ENCODE data around the gene CD300A.

Gene CD300A

DNA sequence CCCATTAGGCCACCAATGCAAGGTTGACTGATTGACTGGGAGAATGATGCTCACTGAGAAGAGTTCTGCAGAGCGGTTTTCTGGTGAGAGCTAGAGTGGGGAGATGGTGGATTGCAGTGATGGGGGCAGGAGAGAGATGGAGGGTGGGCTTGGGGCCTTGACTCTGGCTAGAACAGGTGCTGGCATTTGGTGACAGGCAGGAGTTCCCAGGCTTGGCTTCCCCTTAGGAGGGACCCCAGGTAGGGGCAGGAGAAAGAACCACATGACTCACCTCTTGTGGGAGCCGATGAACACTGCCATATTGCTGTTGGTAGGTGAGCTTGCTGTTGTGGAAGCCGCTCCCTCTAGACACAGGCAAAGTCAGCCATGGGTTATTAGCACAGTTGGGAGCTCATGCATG, 56.9 kb downstream of the CD300A start:
- no peak for DNase-seq

DNA sequence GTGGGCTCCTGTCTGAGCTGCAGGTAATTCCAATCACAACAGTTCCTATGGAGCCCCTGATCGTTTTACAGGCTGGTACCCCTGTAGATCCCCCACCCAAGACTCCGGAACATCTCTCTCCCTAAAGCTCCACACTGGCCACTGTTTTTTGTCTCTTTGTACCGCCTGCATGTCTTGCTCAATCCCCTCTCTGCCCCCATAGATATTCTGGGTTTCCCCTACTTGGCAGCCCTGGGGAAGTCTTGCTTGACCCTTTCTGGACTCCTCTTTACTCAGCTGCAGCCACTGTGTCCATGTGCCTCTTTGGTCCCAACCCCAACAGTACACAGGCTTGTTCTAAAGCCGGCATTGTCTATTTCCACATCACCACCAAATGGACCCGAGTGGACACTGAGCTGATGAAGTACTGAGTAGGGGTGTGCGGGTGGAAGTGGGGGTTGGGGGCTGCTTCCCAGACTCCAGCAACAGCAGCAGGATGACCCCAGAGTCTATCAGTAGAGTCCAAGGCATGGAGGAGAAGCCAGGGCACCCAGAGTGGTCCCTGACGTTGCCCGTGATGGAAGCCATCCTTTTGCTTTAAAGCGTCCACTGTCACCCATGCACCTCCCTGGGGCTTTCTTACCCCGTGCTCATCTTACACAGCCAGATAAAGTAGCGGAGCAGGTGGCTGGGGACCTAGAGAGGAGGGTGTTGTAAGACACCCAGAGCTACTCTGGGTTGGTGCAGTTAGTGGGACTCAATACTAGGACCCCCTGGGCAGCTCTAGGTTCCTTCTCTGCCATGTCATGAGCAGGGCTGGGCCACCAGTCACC, 58.4 kb downstream of the CD300A start:
- DNase-seq: no peak

DNA sequence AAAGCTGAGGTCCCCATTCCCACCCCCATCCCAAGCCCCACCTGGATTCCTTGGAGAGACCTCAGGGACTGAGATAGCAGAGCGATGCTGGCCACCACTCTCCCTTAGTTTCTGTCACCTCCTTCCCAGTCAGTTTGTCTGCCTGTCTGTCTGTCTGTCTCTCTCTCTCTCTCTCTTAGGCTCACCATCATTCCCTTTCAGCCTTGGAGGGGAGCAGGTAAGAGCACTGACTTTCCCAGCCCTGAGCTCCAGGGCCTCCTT, 59.0 kb downstream of the CD300A start:
- DNase-seq: no peak

DNA sequence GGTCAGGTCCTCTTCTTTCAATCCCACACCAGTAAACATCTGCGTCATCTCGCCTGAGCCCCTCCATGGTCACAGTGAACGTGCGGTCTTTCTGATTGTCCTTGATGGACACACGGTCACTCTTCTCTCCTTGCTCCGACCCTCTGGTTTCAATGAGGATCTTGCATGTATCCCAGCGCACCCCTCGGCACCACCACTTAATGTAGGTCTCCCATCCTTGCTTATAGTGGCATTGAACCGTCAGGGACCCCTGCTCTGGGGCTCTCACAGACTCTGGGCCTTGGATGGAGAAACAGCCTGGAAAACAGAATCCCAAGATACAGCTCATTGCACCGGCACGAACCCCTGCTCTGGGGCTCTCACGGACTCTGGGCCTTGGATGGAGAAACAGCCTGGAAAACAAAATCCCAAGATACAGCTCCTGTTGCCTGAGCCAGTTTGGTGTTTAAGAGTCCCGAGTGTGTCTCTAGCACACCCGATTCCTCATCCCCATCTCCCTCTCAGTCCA, 59.4 kb downstream of the CD300A start:
- no peak for DNase-seq

- DNase-seq: no peak
Observed at GRCh38 chr17:74526681-74527080, 60.2 kb downstream of the CD300A start.

GRCh38 chr17:74527081-74527480, 60.6 kb downstream of the CD300A start:
- DNase-seq: no peak

DNA sequence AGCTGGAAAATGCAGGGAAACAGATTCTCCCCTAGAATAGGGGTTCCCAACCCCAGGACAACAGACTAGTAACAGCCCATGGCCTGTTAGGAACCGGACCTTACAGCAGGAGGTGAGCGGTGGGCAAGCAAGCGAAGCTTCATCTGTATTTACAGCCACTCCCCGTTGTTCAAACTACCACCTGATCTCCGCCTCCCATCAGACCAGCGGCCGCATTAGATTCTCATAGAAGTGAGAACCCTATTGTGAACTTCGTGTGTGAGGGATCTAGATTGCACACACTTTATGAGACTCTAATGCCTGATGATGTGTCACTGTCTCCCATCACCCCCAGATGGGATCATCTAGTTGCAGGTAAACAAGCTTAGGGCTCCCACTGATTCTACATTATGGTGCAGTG, 61.3 kb downstream of the CD300A start:
- DNase-seq: no peak

GRCh38 chr17:74528491-74529199, 62.2 kb downstream of the CD300A start:
- no peak for DNase-seq

DNA sequence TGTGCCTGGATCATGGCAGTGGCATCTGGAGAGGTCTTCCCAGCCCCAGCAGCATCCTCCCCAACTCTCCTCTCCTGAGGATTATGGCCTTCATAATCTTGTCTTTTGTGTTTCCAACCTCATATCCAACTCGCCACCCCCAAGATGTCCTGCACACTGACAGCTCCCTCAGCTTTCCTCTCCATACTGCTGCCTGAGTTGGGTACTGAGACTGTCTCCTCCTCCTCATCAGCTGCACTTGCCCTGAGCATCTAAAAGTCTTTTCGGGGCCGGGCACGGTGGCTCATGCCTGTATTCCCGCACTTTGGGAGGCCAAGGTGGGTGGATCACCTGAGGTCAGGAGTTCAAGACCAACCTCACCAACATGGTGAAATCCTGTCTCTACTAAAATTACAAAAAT, 62.8 kb downstream of the CD300A start:
- DNase-seq: no peak

DNA sequence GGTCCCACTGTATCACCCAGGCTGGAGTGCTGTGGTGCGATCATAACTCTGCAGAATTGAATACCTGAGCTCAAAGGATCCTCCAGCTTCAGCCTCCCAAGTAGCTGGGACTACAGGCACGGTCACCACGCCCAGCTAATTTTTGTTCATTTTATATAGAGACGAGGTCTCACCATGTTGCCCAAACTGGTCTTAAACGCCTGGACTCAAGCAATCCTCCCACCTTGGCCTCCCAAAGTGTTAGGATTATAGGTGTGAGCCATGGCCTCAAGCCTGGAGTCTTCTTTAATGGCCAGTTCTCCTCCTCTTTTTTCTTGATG, 64.4 kb downstream of the CD300A start:
- no peak for DNase-seq

DNA sequence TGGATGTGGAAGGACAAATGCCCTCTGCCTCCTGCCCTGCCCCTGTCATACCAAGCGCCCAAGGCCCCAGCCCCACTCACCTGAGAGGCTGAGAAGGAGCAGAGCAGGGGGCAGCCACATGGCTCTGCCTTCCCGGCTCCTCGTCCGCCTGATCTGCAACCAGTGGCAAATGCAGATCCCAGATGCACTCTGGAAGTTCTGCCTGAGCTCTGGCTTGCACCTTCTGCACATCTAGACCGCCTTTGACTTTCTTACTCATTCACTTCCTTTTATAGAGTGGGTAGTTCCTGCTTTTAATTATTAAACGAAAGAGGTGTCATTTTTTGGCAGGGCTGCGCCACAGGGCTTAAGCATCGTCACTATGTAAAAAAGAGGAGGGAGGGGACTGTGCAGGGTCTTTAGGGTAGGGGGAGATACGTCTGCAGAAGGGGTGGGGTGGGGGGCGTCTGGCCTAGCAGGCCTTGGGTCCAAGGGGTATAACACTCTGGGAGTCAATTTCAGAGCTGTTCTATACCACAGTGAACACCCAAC, 64.9 kb downstream of the CD300A start, which contains the start of gene CD300LB:
CD300LB (minus strand) TSS at position 245 of the 531 bp plus-strand sequence; CDS start at position 120, 125 bp downstream.
- no peak for DNase-seq

DNA sequence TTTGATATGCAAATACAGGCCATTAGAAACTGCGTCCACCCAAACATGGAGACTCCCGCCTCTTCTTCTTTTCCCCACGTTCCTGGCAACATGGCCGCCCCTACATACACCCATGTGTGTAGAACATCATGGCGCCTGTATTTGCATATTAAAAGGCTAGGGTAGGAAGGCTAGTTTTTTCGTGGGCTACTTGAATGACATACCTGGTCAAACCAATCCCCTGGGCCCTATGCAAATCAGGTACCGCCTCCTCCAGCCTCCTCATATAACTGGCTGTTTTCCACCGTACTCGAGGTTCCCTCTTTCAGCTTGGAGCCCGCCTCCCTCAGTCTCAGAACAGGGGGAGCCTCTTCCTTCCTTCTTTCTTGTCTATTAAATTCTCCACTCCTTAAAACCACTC, 65.7 kb downstream of the CD300A start:
- DNase-seq: no peak
